Neuronal stem cell (in vitro differentiated cells): Measurements from ENCODE around the gene PCCA. TPM values are rescaled to one million over a fixed set of nuclear protein-coding genes. Genes with fewer than 3 reads are reported as not detected.

Source experiments
- small RNA-seq: library from polyadenylated mRNA; stranded (forward); fragments of <200 nt; extraction: miRNeasy Mini kit (QIAGEN cat#:217004); gene quantifications from one replicate; pipeline ENCODE3, GENCODE V24; 2013; ENCODE audit not compliant: insufficient read depth

Gene PCCA

Small RNA genes lying within 50 kb of the gene (small RNA-seq; reads per million reads assigned to genes)
- not detected for gene AL356575.1
